Right atrium auricular region (tissue), 2 donors: ENCODE measurements around the gene PCBP1. TPM values are rescaled to one million over a fixed set of nuclear protein-coding genes. Genes with fewer than 3 reads are reported as not detected.
A peak's percentile ranks its signal among the peaks of the same experiment; 100 is the strongest.

Experiments
- DNase-seq: peaks from one replicate; pipeline ENCODE4 v3.0.0-alpha.2; 2019; ENCODE audit warnings: low spot score
- H3K27ac ChIP-seq, 2 donors: fragments of 200-600 bp; sonication (generic); 1 replicate in 1 of 2; 2 replicates in 1 of 2; pipeline ENCODE4 v1.5.1; 2016 to 2019
- H3K27me3 ChIP-seq, 2 donors: fragments of 200-600 bp; sonication (generic); one replicate each; pipeline versions ENCODE4 v1.5.1 to v1.6.0; 2017 to 2019
- H3K36me3 ChIP-seq: fragments of 200-600 bp; sonication (generic); one replicate; pipeline ENCODE4 v1.5.1; 2016
- H3K4me1 ChIP-seq, 2 donors: fragments of 200-600 bp; sonication (generic); one replicate each; pipeline versions ENCODE4 v1.5.1 to v1.6.0; 2017 to 2019
- H3K4me3 ChIP-seq, 2 donors: fragments of 200-600 bp; sonication (generic); 1 replicate in 1 of 2; 2 replicates in 1 of 2; pipeline ENCODE4 v1.5.1; 2017 to 2019; ENCODE audit warnings: mild to moderate bottlenecking in 1 of 2, moderate library complexity in 1 of 2
- H3K9me3 ChIP-seq, 2 donors: fragments of 200-600 bp; sonication (generic); one replicate each; pipeline ENCODE4 v1.5.1; 2019
- CTCF ChIP-seq, 2 donors: fragments of 200-600 bp; sonication (generic); IDR thresholded peaks; one replicate each; pipeline ENCODE4 v1.5.1; 2019; ENCODE audit warnings: antibody characterized with exemption in 2 of 2
- total RNA-seq, 2 donors: library from RNA; depleted of rRNA; stranded (reverse); fragments of >200 nt; gene quantifications; one replicate each; pipeline ENCODE4 v1.1.0, GENCODE V29; 2016

The PCBP1 gene
- total RNA-seq, 2 donors from 2014 or later = 121 to 147 TPM

GRCh38 chr2:70044290-70045040 lies 42.8 kb upstream of the PCBP1 start:
- Histone ChIP-seq H3K9me3 (no peaks in the 10 kb centered on the region), H3K27ac (peak overlapping the region; percentile 62 to 79), H3K4me3 (no peak overlapping the region), H3K36me3 (peaks cover 10% of the 10 kb centered on the region), H3K4me1 (peaks cover 0 to 34% of the 10 kb centered on the region in 2 donors), H3K27me3 (no peaks in the 10 kb centered on the region)
- no peak for TF ChIP-seq CTCF (IDR thresholded peaks at IDR 0.05)
- DNase-seq = no peak

- peak overlapping the region; percentile 62 to 79 for H3K27ac ChIP-seq
- TF ChIP-seq CTCF (IDR thresholded peaks at IDR 0.05) = no peak
- peaks cover 19% of the 10 kb centered on the region for H3K36me3 ChIP-seq
- H3K27me3 ChIP-seq = no peaks in the 10 kb centered on the region
- H3K4me3 ChIP-seq = no peak overlapping the region
- no peak for DNase-seq
- no peaks in the 10 kb centered on the region for H3K9me3 ChIP-seq
- peaks cover 0 to 34% of the 10 kb centered on the region in 2 donors for H3K4me1 ChIP-seq
Observed at GRCh38 chr2:70045405-70045804, 41.9 kb upstream of the PCBP1 start.

DNA sequence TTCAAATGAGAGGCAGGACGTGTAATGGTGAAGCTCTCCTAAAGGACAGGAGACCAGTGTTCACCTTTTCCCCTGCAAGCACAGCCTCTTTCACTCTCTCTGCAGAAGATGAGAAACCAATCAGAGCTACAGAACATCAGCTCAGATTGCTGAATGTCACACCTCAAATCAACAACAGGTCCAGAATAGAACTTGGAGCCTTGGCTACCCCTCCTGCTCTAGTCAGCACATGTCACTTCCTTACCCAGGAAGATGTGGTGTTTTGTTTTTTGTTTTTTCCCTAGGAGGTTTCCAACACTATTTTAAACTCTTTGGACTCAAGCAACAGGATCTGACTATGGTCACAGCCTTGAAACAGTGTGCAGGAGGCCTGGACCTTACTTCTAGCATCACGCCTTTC lies 41.3 kb upstream of the PCBP1 start:
- TF ChIP-seq CTCF (IDR thresholded peaks at IDR 0.05) = no peak
- Histone ChIP-seq H3K4me3 (no peak overlapping the region), H3K27ac (peak overlapping the region; percentile 62 to 79), H3K9me3 (no peaks in the 10 kb centered on the region), H3K36me3 (peaks cover 24% of the 10 kb centered on the region), H3K27me3 (no peaks in the 10 kb centered on the region), H3K4me1 (peaks cover 0 to 34% of the 10 kb centered on the region in 2 donors)
- no peak for DNase-seq

- peak overlapping the region; percentile 62 to 79 for H3K27ac ChIP-seq
- no peak for DNase-seq
- H3K27me3 ChIP-seq = no peaks in the 10 kb centered on the region
- no peaks in the 10 kb centered on the region for H3K9me3 ChIP-seq
- H3K4me3 ChIP-seq = no peak overlapping the region
- H3K4me1 ChIP-seq = peaks cover 0 to 34% of the 10 kb centered on the region in 2 donors
- no peak for TF ChIP-seq CTCF (IDR thresholded peaks at IDR 0.05)
- H3K36me3 ChIP-seq = peaks cover 27% of the 10 kb centered on the region
Observed at GRCh38 chr2:70046534-70046933, 40.7 kb upstream of the PCBP1 start.

DNA sequence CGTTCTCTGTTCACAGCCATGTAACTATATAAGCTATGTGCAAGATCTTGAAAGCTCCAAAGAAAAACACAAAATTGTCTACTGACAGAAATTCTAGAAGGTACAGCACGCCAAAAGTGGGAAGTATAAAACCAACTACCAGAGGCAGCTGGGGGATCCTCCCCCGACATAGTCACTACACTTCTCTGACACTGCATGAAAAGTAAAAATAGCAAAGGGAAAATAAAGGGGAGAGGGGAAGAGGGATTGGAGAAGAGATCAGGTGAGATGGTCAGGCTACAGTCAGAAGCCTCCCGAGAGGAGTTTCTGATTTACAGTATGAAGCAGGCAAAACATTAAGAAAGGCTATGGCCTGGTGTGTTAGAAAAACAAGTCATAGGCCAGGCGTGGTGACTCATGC lies 39.8 kb upstream of the PCBP1 start:
- Histone ChIP-seq H3K4me1 (peaks cover 0 to 34% of the 10 kb centered on the region in 2 donors), H3K27me3 (no peaks in the 10 kb centered on the region), H3K36me3 (peaks cover 27% of the 10 kb centered on the region), H3K9me3 (no peaks in the 10 kb centered on the region), H3K4me3 (no peak overlapping the region), H3K27ac (peak overlapping the region; percentile 57 to 79)
- TF ChIP-seq CTCF (IDR thresholded peaks at IDR 0.05) = no peak
- no peak for DNase-seq

DNA sequence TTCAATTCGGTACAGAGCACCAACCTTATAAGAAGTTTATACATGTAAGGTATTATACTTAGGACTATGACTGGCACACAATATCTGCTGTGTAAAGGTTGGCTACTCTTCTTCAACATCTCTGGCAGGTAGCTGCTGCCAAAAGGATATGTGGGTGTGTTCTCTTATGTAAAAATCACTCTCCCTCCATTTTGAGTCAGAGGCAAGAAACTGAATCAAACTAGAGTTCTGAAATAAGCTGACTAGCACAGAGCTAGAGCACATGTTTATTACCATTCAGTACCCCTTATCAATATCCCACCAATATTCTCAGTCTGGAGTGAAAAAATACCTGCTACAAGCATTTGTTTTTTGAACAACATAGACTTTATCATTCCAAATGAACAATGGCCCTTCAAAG lies 38.0 kb upstream of the PCBP1 start:
- H3K27ac ChIP-seq = no peak overlapping the region
- H3K4me1 ChIP-seq = peaks cover 0 to 34% of the 10 kb centered on the region in 2 donors
- no peak for TF ChIP-seq CTCF (IDR thresholded peaks at IDR 0.05)
- no peaks in the 10 kb centered on the region for H3K9me3 ChIP-seq
- H3K4me3 ChIP-seq = no peak overlapping the region
- H3K27me3 ChIP-seq = no peaks in the 10 kb centered on the region
- DNase-seq = no peak
- H3K36me3 ChIP-seq = peaks cover 36% of the 10 kb centered on the region
